T-helper 1 cell treated with Interleukin-12 subunit alpha and Interleukin-12 subunit beta and Interleukin-4 antibody, amounts not matched to agents 30 μg/mL and 1 μg/mL, for 36 hours (primary cell): ENCODE results near the gene SAP30.

Experiments
- H3K27ac Mint-ChIP-seq: one replicate; pipeline ENCODE4 v1.8.0; 2021; ENCODE audit warnings: mild to moderate bottlenecking, mixed read lengths
- H3K27me3 Mint-ChIP-seq: one replicate; pipeline ENCODE4 v1.8.0; 2021; ENCODE audit warnings: low read depth, mixed read lengths
- H3K36me3 Mint-ChIP-seq: one replicate; pipeline ENCODE4 v1.8.0; 2021; ENCODE audit warnings: low read depth, mixed read lengths
- H3K4me1 Mint-ChIP-seq: one replicate; pipeline ENCODE4 v1.8.0; 2021; ENCODE audit warnings: low read depth, mixed read lengths
- H3K4me3 Mint-ChIP-seq: one replicate; pipeline ENCODE4 v1.8.0; 2021; ENCODE audit warnings: mild to moderate bottlenecking, moderate library complexity, mixed read lengths
- H3K9me3 Mint-ChIP-seq: one replicate; pipeline ENCODE4 v1.8.0; 2021; ENCODE audit warnings: mixed read lengths

Gene SAP30

GRCh38 chr4:173386751-173387150 is 16.0 kb downstream of the SAP30 start:
- H3K36me3 Mint-ChIP-seq = peaks cover 3% of the 10 kb centered on the region
- peaks cover 2% of the 10 kb centered on the region for H3K4me1 Mint-ChIP-seq
- H3K27ac Mint-ChIP-seq = no peak overlapping the region
- no peaks in the 10 kb centered on the region for H3K9me3 Mint-ChIP-seq
- no peaks in the 10 kb centered on the region for H3K27me3 Mint-ChIP-seq
- H3K4me3 Mint-ChIP-seq = no peak overlapping the region

- Mint-ChIP-seq H3K27ac (no peak overlapping the region), H3K4me1 (no peaks in the 10 kb centered on the region), H3K27me3 (no peaks in the 10 kb centered on the region), H3K9me3 (no peaks in the 10 kb centered on the region), H3K36me3 (peaks cover 15% of the 10 kb centered on the region), H3K4me3 (no peak overlapping the region)
Observed at GRCh38 chr4:173391701-173392100, 20.9 kb downstream of the SAP30 start.

- Mint-ChIP-seq H3K27ac (no peak overlapping the region), H3K9me3 (no peaks in the 10 kb centered on the region), H3K27me3 (no peaks in the 10 kb centered on the region), H3K36me3 (peaks cover 13% of the 10 kb centered on the region), H3K4me1 (no peaks in the 10 kb centered on the region), H3K4me3 (no peak overlapping the region)
Observed at GRCh38 chr4:173397604-173398003, 26.9 kb downstream of the SAP30 start.

- peaks cover 13% of the 10 kb centered on the region for H3K36me3 Mint-ChIP-seq
- H3K9me3 Mint-ChIP-seq = no peaks in the 10 kb centered on the region
- H3K27ac Mint-ChIP-seq = no peak overlapping the region
- no peaks in the 10 kb centered on the region for H3K4me1 Mint-ChIP-seq
- H3K27me3 Mint-ChIP-seq = no peaks in the 10 kb centered on the region
- no peak overlapping the region for H3K4me3 Mint-ChIP-seq
Observed at GRCh38 chr4:173398220-173398619, 27.5 kb downstream of the SAP30 start.

- Mint-ChIP-seq H3K27me3 (no peaks in the 10 kb centered on the region), H3K9me3 (no peaks in the 10 kb centered on the region), H3K4me3 (no peak within 1 kb of the TSS), H3K36me3 (peaks cover 10% of the 10 kb centered on the region), H3K4me1 (no peaks in the 10 kb centered on the region), H3K27ac (no peak within 1 kb of the TSS)
Observed at GRCh38 chr4:173398779-173399415, 28.1 kb downstream of the SAP30 start, which contains the start of gene SCRG1. Gene SCRG1 (minus strand): TSS chr4:173399116. CDS start chr4:173391414, 7,702 bp downstream.

GRCh38 chr4:173401063-173401462 is 30.3 kb downstream of the SAP30 start:
- Mint-ChIP-seq H3K9me3 (no peaks in the 10 kb centered on the region), H3K4me1 (peaks cover 6% of the 10 kb centered on the region), H3K27me3 (no peaks in the 10 kb centered on the region), H3K36me3 (peaks cover 9% of the 10 kb centered on the region), H3K27ac (no peak overlapping the region), H3K4me3 (no peak overlapping the region)

- Mint-ChIP-seq H3K9me3 (no peaks in the 10 kb centered on the region), H3K27ac (no peak overlapping the region), H3K27me3 (no peaks in the 10 kb centered on the region), H3K4me1 (peaks cover 11% of the 10 kb centered on the region), H3K4me3 (no peak overlapping the region), H3K36me3 (peaks cover 7% of the 10 kb centered on the region)
Observed at GRCh38 chr4:173403051-173403450, 32.3 kb downstream of the SAP30 start.

GRCh38 chr4:173404296-173404865 is 33.6 kb downstream of the SAP30 start:
- no peak overlapping the region for H3K27ac Mint-ChIP-seq
- H3K4me3 Mint-ChIP-seq = no peak overlapping the region
- peaks cover 11% of the 10 kb centered on the region for H3K4me1 Mint-ChIP-seq
- H3K36me3 Mint-ChIP-seq = peaks cover 7% of the 10 kb centered on the region
- H3K9me3 Mint-ChIP-seq = no peaks in the 10 kb centered on the region
- no peaks in the 10 kb centered on the region for H3K27me3 Mint-ChIP-seq

- Mint-ChIP-seq H3K27me3 (no peaks in the 10 kb centered on the region), H3K9me3 (no peaks in the 10 kb centered on the region), H3K36me3 (peaks cover 7% of the 10 kb centered on the region), H3K4me3 (no peak overlapping the region), H3K27ac (no peak overlapping the region), H3K4me1 (peaks cover 11% of the 10 kb centered on the region)
Observed at GRCh38 chr4:173405840-173406606, 35.3 kb downstream of the SAP30 start.

GRCh38 chr4:173410079-173410478 is 39.3 kb downstream of the SAP30 start:
- Mint-ChIP-seq H3K27me3 (no peaks in the 10 kb centered on the region), H3K9me3 (no peaks in the 10 kb centered on the region), H3K27ac (no peak overlapping the region), H3K36me3 (peaks cover 6% of the 10 kb centered on the region), H3K4me3 (no peak overlapping the region), H3K4me1 (peaks cover 11% of the 10 kb centered on the region)

GRCh38 chr4:173411106-173411693 is 40.4 kb downstream of the SAP30 start:
- Mint-ChIP-seq H3K4me1 (peaks cover 4% of the 10 kb centered on the region), H3K27me3 (no peaks in the 10 kb centered on the region), H3K4me3 (no peak overlapping the region), H3K27ac (no peak overlapping the region), H3K36me3 (no peaks in the 10 kb centered on the region), H3K9me3 (no peaks in the 10 kb centered on the region)

- no peak overlapping the region for H3K4me3 Mint-ChIP-seq
- H3K4me1 Mint-ChIP-seq = no peaks in the 10 kb centered on the region
- H3K27ac Mint-ChIP-seq = no peak overlapping the region
- no peaks in the 10 kb centered on the region for H3K9me3 Mint-ChIP-seq
- H3K36me3 Mint-ChIP-seq = no peaks in the 10 kb centered on the region
- H3K27me3 Mint-ChIP-seq = no peaks in the 10 kb centered on the region
Observed at GRCh38 chr4:173413036-173413435, 42.3 kb downstream of the SAP30 start.

GRCh38 chr4:173414456-173414855 is 43.7 kb downstream of the SAP30 start:
- Mint-ChIP-seq H3K27ac (no peak overlapping the region), H3K9me3 (no peaks in the 10 kb centered on the region), H3K4me1 (no peaks in the 10 kb centered on the region)

GRCh38 chr4:173415092-173415491 is 44.3 kb downstream of the SAP30 start:
- Mint-ChIP-seq H3K36me3 (no peaks in the 10 kb centered on the region), H3K4me3 (no peak overlapping the region), H3K9me3 (no peaks in the 10 kb centered on the region), H3K4me1 (peaks cover 1% of the 10 kb centered on the region), H3K27ac (no peak overlapping the region), H3K27me3 (no peaks in the 10 kb centered on the region)

More at GRCh38 chr4:173414456-173414855, 43.7 kb downstream of the SAP30 start:
- Mint-ChIP-seq H3K27me3 (no peaks in the 10 kb centered on the region), H3K4me3 (no peak overlapping the region), H3K36me3 (no peaks in the 10 kb centered on the region)
